Kasumi-1 (cell line): ENCODE measurements around the gene KIAA0319L.
A peak's percentile ranks its signal among the peaks of the same experiment; 100 is the strongest.
"Not testable (repeated sequence)": the region's sequence is repeated elsewhere in the genome, so short reads cannot be mapped to it uniquely, and the experiment has no call there.

Experiments used
- DNase-seq, 2 experiments: peaks; one replicate each; lab custom pipeline; 2025; lab: John Stamatoyannopoulos, UW

Gene KIAA0319L

DNA sequence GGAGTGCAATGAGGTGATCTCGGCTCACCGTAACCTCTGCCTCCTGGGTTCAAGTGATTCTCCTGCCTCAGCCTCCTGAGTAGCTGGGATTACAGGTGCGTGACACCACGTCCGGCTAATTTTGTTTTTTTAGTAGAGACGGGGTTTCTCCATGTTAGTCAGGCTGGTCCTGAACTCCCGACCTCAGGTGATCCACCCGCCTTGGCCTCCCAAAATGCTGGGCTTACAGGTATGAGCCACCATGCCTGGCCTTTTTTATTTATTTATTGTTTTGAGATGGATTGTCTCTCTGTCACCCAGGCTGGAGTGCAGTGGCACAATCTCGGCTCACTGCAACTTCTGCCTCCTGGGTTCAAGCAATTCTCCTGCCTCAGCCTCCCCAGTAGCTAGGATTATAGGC lies 24.4 kb upstream of the KIAA0319L start:
- DNase-seq, result not testable (repeated sequence)

GRCh38 chr1:35580949-35581388 lies 23.8 kb upstream of the KIAA0319L start:
- DNase-seq, result no peak

GRCh38 chr1:35577071-35577998 lies 20.1 kb upstream of the KIAA0319L start:
- peak; percentile 95 for DNase-seq

GRCh38 chr1:35576766-35577070 lies 19.5 kb upstream of the KIAA0319L start:
- not testable (repeated sequence) for DNase-seq

DNA sequence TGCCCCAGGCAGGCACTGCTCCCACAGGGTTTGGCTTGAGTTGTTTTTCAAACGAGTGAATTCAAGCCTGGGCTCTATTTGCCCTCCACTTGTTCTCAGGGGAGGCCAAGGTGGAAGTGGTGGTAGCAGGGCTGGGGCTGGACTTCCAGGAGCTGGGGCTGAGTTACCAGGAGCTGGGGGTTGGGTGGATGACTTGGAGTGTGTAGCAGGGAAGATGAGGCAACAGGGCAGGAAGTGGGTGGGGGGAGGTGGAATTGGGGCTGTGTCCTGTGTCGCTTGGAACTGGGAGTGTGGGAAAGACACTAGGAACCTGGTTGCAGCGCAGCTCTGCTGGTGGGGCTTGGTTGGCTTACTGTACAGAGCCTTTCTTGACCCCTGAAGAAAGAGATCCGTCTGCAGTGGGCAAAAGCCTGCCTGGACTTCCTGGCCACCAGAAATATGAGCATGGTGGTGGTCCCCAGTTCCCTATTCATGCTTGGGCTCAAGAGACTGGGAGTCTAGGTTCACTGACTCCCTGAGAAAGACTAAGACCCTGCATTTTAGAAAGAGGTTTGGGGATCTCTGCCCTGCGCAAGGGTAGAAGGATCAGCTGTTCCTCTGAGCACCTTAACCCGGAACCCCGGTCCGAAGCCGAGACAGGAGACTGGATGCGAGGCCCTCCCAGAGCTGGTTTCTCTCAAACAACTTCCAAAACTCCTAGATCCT lies 19.0 kb upstream of the KIAA0319L start:
- peak in 1 of 2 experiments; percentile 20 for DNase-seq

GRCh38 chr1:35575416-35575958 lies 18.3 kb upstream of the KIAA0319L start:
- no peak for DNase-seq

- DNase-seq, result peak in 1 of 2 experiments; percentile 35
These were observed 17.6 kb upstream of the KIAA0319L start for GRCh38 chr1:35574655-35575415.

DNA sequence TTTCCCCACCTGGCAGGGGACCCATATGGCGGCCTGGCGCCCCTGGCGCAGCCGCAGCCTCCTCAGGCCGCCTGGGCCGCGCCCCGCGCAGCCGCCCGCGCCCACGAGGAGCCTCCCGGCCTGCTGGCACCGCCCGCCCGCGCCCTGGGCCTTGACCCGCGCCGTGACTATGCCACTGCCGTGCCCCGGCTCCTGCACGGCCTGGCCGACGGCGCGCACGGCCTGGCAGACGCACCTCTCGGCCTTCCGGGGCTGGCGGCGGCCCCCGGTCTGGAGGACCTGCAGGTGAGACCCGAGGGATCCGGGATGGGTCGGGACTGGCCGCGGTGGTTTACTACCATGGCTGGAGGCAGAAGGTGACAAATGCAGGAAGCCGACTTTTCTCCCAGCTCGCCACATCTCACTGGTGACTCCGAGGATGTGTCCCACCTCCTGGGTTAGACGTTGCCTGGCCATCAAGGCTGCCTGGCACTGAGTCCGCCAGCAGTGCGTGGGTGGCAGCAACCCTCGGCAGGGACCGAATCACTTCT lies 17.0 kb upstream of the KIAA0319L start:
- DNase-seq, result no peak

DNA sequence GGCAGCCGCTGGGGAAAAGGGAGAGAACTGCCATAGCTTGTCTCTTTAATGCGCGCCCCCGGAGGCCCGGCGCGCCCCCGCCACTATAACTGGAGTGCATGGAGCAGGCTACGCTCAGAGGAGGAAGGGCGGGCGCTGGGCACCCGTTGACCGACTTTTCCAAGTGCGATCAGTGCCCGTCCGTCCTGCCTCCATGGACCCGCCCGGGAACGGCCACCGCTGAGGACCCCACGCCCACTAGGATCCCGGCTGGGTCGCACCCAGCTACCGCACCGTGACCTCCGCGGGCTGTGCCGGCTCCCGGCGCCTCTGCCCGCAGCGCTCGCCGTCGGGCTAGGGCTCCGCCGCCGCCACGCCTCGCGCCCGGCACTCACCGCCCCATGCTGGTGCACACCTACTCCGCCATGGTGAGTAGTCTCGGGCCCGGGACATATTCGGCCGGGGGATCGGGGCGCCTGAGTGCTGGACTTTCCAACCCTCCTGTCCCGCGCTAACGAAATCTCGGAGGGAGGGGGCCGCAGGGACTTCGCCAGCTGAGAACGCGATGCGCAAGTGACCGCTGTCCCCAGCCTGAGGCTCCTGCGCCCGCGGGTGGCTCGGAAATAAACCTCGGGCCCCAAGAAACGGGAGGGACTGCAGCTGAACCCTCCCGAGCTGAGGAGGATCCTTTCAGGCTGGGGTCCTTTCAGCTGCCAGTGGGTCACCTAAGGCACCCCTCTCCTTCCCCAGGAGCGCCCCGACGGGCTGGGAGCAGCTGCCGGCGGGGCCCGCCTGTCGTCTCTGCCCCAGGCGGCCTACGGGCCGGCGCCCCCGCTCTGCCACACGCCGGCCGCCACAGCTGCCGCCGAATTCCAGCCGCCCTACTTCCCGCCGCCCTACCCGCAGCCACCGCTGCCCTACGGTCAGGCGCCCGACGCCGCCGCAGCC lies 16.3 kb upstream of the KIAA0319L start, which contains the start of gene TFAP2E:
Gene TFAP2E, plus strand, starts transcription at position 117 of the 927 bp plus-strand sequence. Its CDS starts 264 bp downstream, at position 381.
- DNase-seq, result peak; percentile 27 to 34

DNA sequence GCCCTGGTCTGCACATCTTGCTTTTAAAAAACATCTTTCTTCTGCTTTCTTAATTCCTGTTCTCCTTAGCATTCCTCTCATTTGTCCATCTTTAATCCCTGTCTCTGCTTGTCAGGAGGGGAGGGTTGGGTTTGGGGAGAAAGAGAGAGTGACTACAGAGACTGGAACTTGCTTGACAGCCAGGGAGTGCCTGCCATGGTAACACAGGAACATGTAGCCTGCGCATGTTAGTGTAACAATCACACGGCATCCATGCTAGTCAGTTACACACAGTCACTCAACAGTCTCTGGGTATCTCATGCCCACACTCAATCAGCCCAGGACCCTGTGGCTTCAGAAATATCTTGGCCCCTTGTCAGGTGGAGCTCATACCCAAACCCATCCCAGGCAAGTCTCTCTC lies 15.1 kb upstream of the KIAA0319L start:
- DNase-seq, result no peak

GRCh38 chr1:35571263-35571662 lies 14.1 kb upstream of the KIAA0319L start:
- no peak for DNase-seq

- no peak for DNase-seq
These were observed 13.5 kb upstream of the KIAA0319L start for GRCh38 chr1:35570589-35571137.

- DNase-seq, result no peak
These were observed 12.7 kb upstream of the KIAA0319L start for GRCh38 chr1:35569936-35570335.

- DNase-seq, result peak; percentile 82 to 85
These were observed 11.8 kb upstream of the KIAA0319L start for GRCh38 chr1:35568975-35569395.

- no peak for DNase-seq
These were observed 10.8 kb upstream of the KIAA0319L start for GRCh38 chr1:35567947-35568558.

GRCh38 chr1:35565742-35566133 lies 8.5 kb upstream of the KIAA0319L start:
- DNase-seq, result no peak

- no peak for DNase-seq
These were observed 7.9 kb upstream of the KIAA0319L start for GRCh38 chr1:35564884-35565741.

DNA sequence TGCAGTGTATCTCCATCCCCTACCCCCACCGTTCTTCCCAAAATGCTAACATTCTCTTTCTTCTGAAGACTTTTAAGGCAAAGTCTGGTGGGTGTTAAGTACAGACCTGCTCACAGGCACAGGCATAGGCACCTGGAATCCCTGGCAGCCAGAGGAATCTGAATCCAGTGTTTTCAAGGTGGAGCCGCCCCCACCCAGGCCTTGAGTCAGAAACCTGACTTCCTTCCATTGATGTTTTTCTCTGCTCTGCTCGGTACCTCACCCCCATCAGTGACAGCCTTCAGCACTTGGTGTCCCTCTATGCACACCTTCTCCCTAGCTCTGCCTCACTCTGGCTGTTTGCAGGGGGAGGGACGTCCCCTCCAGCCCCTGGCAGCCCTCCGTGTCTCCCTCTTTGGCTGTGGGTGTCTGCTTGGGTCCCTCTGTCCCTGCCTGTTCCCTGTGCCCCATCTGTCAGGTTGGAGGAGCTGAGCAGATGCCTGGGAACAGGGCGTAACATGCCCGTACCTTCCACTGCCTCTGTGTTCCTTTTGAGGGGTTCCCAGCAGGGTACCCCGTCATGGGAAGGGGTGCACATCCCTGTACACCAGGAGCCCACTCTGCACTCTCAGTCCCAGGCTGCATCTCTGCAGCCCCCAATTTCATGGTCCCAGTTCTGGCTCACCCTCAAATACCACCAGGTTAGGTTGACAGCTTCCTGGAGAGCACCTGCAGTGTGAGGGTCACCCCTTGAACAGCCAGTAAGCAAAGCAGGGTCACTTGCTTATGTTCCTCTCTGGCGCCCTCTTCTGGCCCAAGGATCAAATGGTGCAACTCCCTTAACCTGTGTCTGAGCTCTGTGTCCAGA lies 7.1 kb upstream of the KIAA0319L start:
- DNase-seq, result peak; percentile 76 to 84
